Esophagus squamous epithelium (tissue), 5 donors: ENCODE measurements around the gene UGT8. TPM values are rescaled to one million over a fixed set of nuclear protein-coding genes. Genes with fewer than 3 reads are reported as not detected.

ENCODE experiments used
- DNase-seq: peaks from one replicate; lab custom pipeline; 2025; lab: John Stamatoyannopoulos, UW
- H3K27ac ChIP-seq, 4 donors: fragments of 200-600 bp; sonication (generic); one replicate each; pipeline ENCODE4 v1.5.1; 2016 to 2019; ENCODE audit warnings: mild to moderate bottlenecking in 1 of 4
- H3K27me3 ChIP-seq, 4 donors: fragments of 200-600 bp; sonication (generic); 1 replicate in 3 of 4; 2 replicates in 1 of 4; pipeline versions ENCODE4 v1.5.1 to v1.6.0; 2017 to 2021; ENCODE audit warnings: antibody characterized with exemption in 1 of 4
- H3K36me3 ChIP-seq, 3 donors: fragments of 200-600 bp; sonication (generic); one replicate each; pipeline ENCODE4 v1.5.1; 2016 to 2019
- H3K4me1 ChIP-seq, 3 donors: fragments of 200-600 bp; sonication (generic); one replicate each; pipeline ENCODE4 v1.5.1; 2017 to 2019
- H3K4me3 ChIP-seq, 4 donors: fragments of 200-600 bp; sonication (generic); 1 replicate in 3 of 4; 2 replicates in 1 of 4; pipeline ENCODE4 v1.5.1; 2016 to 2019; ENCODE audit warnings: mild to moderate bottlenecking in 2 of 4, moderate library complexity in 1 of 4
- H3K9me3 ChIP-seq, 3 donors: fragments of 200-600 bp; sonication (generic); one replicate each; pipeline ENCODE4 v1.5.1; 2016 to 2019
- CTCF ChIP-seq, 6 experiments: fragments of 450-650 bp in 4 of 6; fragments of 200-600 bp in 2 of 6; sonication (generic) in 2 of 6; IDR thresholded peaks; one replicate each; pipeline ENCODE4 v1.5.1; 2016 to 2019; ENCODE audit warnings: antibody characterized with exemption in 6 of 6, mild to moderate bottlenecking in 4 of 6, moderate library complexity in 4 of 6
- POLR2A ChIP-seq, 4 donors: fragments of 450-650 bp; IDR thresholded peaks; one replicate each; pipeline ENCODE4 v1.6.1; 2017; ENCODE audit warnings: antibody characterized with exemption in 4 of 4, mild to moderate bottlenecking in 4 of 4, moderate library complexity in 3 of 4
- WGBS, 2 donors: methylation state at CpG; one replicate each; pipeline ENCODE4 v1.1.5; 2018; 5-methylcytosine and 5-hydroxymethylcytosine counted together
- intact Hi-C: fragments of 100-400 bp; cut with DNase I; formaldehyde crosslinking; loops from one replicate; pipeline ENCODE4 v1.15.0; 2022
- small RNA-seq, 4 donors: library from RNA; depleted of rRNA; stranded (forward); fragments of <200 nt; gene quantifications; one replicate each; pipeline ENCODE3, GENCODE V24; 2016
- total RNA-seq, 4 donors: library from RNA; depleted of rRNA; stranded (reverse); fragments of >200 nt; gene quantifications; one replicate each; pipeline ENCODE4 v1.1.0, GENCODE V29; 2016
- donor health status: DM: yes; HTN: yes; CAD: no.

UGT8 gene
- total RNA-seq, 4 donors from 2014 or later: 1.2 to 3.9 (median 2.1) TPM

GRCh38 chr4:114701491-114701890 lies 102.9 kb downstream of the UGT8 start:
- no peaks in the 10 kb centered on the region for H3K9me3 ChIP-seq
- H3K4me3 ChIP-seq: no peak overlapping the region
- DNase-seq: no peak
- WGBS, 2 donors: 69 to 80% methylated on average over 5 of the region's 5 CpGs
- intact Hi-C loops: no loop called here
- no peaks in the 10 kb centered on the region for H3K27me3 ChIP-seq
- no peaks in the 10 kb centered on the region for H3K4me1 ChIP-seq
- TF ChIP-seq POLR2A (IDR thresholded peaks at IDR 0.05) (no peak), CTCF (IDR thresholded peaks at IDR 0.05) (no peak)
- no peak overlapping the region for H3K27ac ChIP-seq
- H3K36me3 ChIP-seq: no peaks in the 10 kb centered on the region

- H3K27me3 ChIP-seq: no peaks in the 10 kb centered on the region
- intact Hi-C loops: no loop called here
- no peaks in the 10 kb centered on the region for H3K9me3 ChIP-seq
- no peaks in the 10 kb centered on the region for H3K36me3 ChIP-seq
- DNase-seq: no peak
- no peaks in the 10 kb centered on the region for H3K4me1 ChIP-seq
- no peak overlapping the region for H3K27ac ChIP-seq
- TF ChIP-seq POLR2A (IDR thresholded peaks at IDR 0.05) (no peak), CTCF (IDR thresholded peaks at IDR 0.05) (no peak)
- no peak overlapping the region for H3K4me3 ChIP-seq
Observed at GRCh38 chr4:114717432-114717831, 118.8 kb downstream of the UGT8 start.

GRCh38 chr4:114725066-114725465 lies 126.5 kb downstream of the UGT8 start:
- H3K4me3 ChIP-seq: no peak overlapping the region
- DNase-seq: no peak

GRCh38 chr4:114727461-114727860 lies 128.9 kb downstream of the UGT8 start:
- Histone ChIP-seq H3K27me3 (no peaks in the 10 kb centered on the region), H3K27ac (no peak overlapping the region), H3K4me1 (no peaks in the 10 kb centered on the region), H3K36me3 (no peaks in the 10 kb centered on the region), H3K4me3 (no peak overlapping the region), H3K9me3 (no peaks in the 10 kb centered on the region)
- DNase-seq: no peak
- 0% methylated on average over 1 of the region's 1 CpG for WGBS, 2 donors
- intact Hi-C loops: no loop called here
- TF ChIP-seq POLR2A (IDR thresholded peaks at IDR 0.05) (no peak), CTCF (IDR thresholded peaks at IDR 0.05) (no peak)

More at GRCh38 chr4:114725066-114725465, 126.5 kb downstream of the UGT8 start:
- no peaks in the 10 kb centered on the region for H3K36me3 ChIP-seq
- no peaks in the 10 kb centered on the region for H3K9me3 ChIP-seq
- TF ChIP-seq POLR2A (IDR thresholded peaks at IDR 0.05) (no peak), CTCF (IDR thresholded peaks at IDR 0.05) (no peak)
- no peak overlapping the region for H3K27ac ChIP-seq
- H3K27me3 ChIP-seq: no peaks in the 10 kb centered on the region
- intact Hi-C loops: no loop called here
- 54 to 64% methylated on average over 6 of the region's 6 CpGs for WGBS, 2 donors
- H3K4me1 ChIP-seq: no peaks in the 10 kb centered on the region

Small RNA genes within 50 kb of the gene (small RNA-seq; reads per million reads assigned to genes)
- 2.2 to 15.0 (median 7.4) reads per million in 4 donors for gene MIR577
